Mucosa of rectum (tissue), 2 donors: Measurements from ENCODE around the gene CRPPA.

ENCODE experiments used
- H3K27ac ChIP-seq, 2 donors: one replicate each; pipeline ENCODE4 v1.7.0; 2013; ENCODE audit warnings: inconsistent platforms in 2 of 2, low read depth in 2 of 2, low read length in 2 of 2
- H3K27me3 ChIP-seq, 2 donors: one replicate each; pipeline ENCODE4 v1.7.0; 2013; ENCODE audit warnings: low read length in 2 of 2; ENCODE audit not compliant: control insufficient read depth in 2 of 2, insufficient read depth in 2 of 2
- H3K36me3 ChIP-seq, 2 donors: one replicate each; pipeline ENCODE4 v1.7.0; 2013; ENCODE audit warnings: low read length in 2 of 2; ENCODE audit not compliant: control insufficient read depth in 2 of 2, insufficient read depth in 2 of 2
- H3K4me1 ChIP-seq, 2 donors: one replicate each; pipeline ENCODE4 v1.7.0; 2013; ENCODE audit warnings: low read length in 2 of 2, mild to moderate bottlenecking in 1 of 2; ENCODE audit not compliant: control insufficient read depth in 2 of 2, insufficient read depth in 2 of 2
- H3K4me3 ChIP-seq, 2 donors: one replicate each; pipeline ENCODE4 v1.7.0; 2013; ENCODE audit warnings: low read length in 2 of 2
- H3K9ac ChIP-seq, 2 donors: one replicate each; pipeline ENCODE4 v1.7.0; 2013; ENCODE audit warnings: low read length in 2 of 2, low read depth in 1 of 2, mild to moderate bottlenecking in 1 of 2
- H3K9me3 ChIP-seq, 2 donors: one replicate each; pipeline ENCODE4 v1.7.0; 2013; ENCODE audit warnings: low read length in 2 of 2; ENCODE audit not compliant: control insufficient read depth in 2 of 2
- donor health status: healthy.
- donor health status: Normal muscosa, but diverticular disease.

The CRPPA gene

GRCh38 chr7:16412274-16413254 lies 8.8 kb downstream of the CRPPA start:
- H3K4me1 ChIP-seq = peaks cover 0 to 2% of the 10 kb centered on the region in 2 donors
- H3K27me3 ChIP-seq = no peaks in the 10 kb centered on the region
- H3K9me3 ChIP-seq = no peaks in the 10 kb centered on the region
- H3K9ac ChIP-seq = no peak overlapping the region
- no peak overlapping the region for H3K4me3 ChIP-seq
- H3K27ac ChIP-seq = no peak overlapping the region
- H3K36me3 ChIP-seq = no peaks in the 10 kb centered on the region

- Histone ChIP-seq H3K27me3 (no peaks in the 10 kb centered on the region), H3K36me3 (no peaks in the 10 kb centered on the region), H3K4me3 (no peak overlapping the region), H3K9me3 (no peaks in the 10 kb centered on the region), H3K27ac (no peak overlapping the region), H3K4me1 (peaks cover 0 to 2% of the 10 kb centered on the region in 2 donors), H3K9ac (no peak overlapping the region)
These were observed 9.9 kb downstream of the CRPPA start for GRCh38 chr7:16411391-16411790.

- H3K9ac ChIP-seq = no peak overlapping the region
- H3K27me3 ChIP-seq = no peaks in the 10 kb centered on the region
- H3K9me3 ChIP-seq = no peaks in the 10 kb centered on the region
- H3K36me3 ChIP-seq = no peaks in the 10 kb centered on the region
- no peak overlapping the region for H3K4me3 ChIP-seq
- H3K4me1 ChIP-seq = peaks cover 0 to 2% of the 10 kb centered on the region in 2 donors
- no peak overlapping the region for H3K27ac ChIP-seq
These were observed 11.6 kb downstream of the CRPPA start for GRCh38 chr7:16409777-16410176.

- Histone ChIP-seq H3K27me3 (no peaks in the 10 kb centered on the region), H3K9ac (no peak overlapping the region), H3K36me3 (no peaks in the 10 kb centered on the region), H3K4me3 (no peak overlapping the region), H3K27ac (no peak overlapping the region), H3K4me1 (no peaks in the 10 kb centered on the region), H3K9me3 (peaks cover 0 to 4% of the 10 kb centered on the region in 2 donors)
These were observed 16.7 kb downstream of the CRPPA start for GRCh38 chr7:16404636-16405035.

GRCh38 chr7:16403475-16403874 lies 17.9 kb downstream of the CRPPA start:
- no peak overlapping the region for H3K4me3 ChIP-seq
- H3K4me1 ChIP-seq = no peaks in the 10 kb centered on the region
- H3K27ac ChIP-seq = no peak overlapping the region
- no peaks in the 10 kb centered on the region for H3K27me3 ChIP-seq
- H3K9me3 ChIP-seq = peaks cover 0 to 11% of the 10 kb centered on the region in 2 donors
- no peak overlapping the region for H3K9ac ChIP-seq
- H3K36me3 ChIP-seq = no peaks in the 10 kb centered on the region

- H3K9ac ChIP-seq = no peak overlapping the region
- H3K4me3 ChIP-seq = no peak overlapping the region
- H3K27me3 ChIP-seq = no peaks in the 10 kb centered on the region
- peaks cover 0 to 16% of the 10 kb centered on the region in 2 donors for H3K9me3 ChIP-seq
- H3K36me3 ChIP-seq = no peaks in the 10 kb centered on the region
- no peaks in the 10 kb centered on the region for H3K4me1 ChIP-seq
- H3K27ac ChIP-seq = no peak overlapping the region
These were observed 18.4 kb downstream of the CRPPA start for GRCh38 chr7:16402940-16403339.

GRCh38 chr7:16402091-16402490 lies 19.2 kb downstream of the CRPPA start:
- no peaks in the 10 kb centered on the region for H3K36me3 ChIP-seq
- H3K4me1 ChIP-seq = no peaks in the 10 kb centered on the region
- peak overlapping the region in 1 of 2 donors; percentile 28 for H3K27ac ChIP-seq
- no peak overlapping the region for H3K4me3 ChIP-seq
- H3K27me3 ChIP-seq = no peaks in the 10 kb centered on the region
- H3K9ac ChIP-seq = no peak overlapping the region
- H3K9me3 ChIP-seq = peaks cover 0 to 24% of the 10 kb centered on the region in 2 donors

GRCh38 chr7:16400893-16401275 lies 20.5 kb downstream of the CRPPA start:
- Histone ChIP-seq H3K4me1 (no peaks in the 10 kb centered on the region), H3K27ac (no peak overlapping the region), H3K9ac (no peak overlapping the region), H3K9me3 (peaks cover 0 to 24% of the 10 kb centered on the region in 2 donors), H3K27me3 (no peaks in the 10 kb centered on the region), H3K36me3 (no peaks in the 10 kb centered on the region), H3K4me3 (no peak overlapping the region)

GRCh38 chr7:16399916-16400892 lies 21.1 kb downstream of the CRPPA start:
- no peak overlapping the region for H3K4me3 ChIP-seq
- H3K27ac ChIP-seq = no peak overlapping the region
- peaks cover 0 to 24% of the 10 kb centered on the region in 2 donors for H3K9me3 ChIP-seq
- no peaks in the 10 kb centered on the region for H3K4me1 ChIP-seq
- H3K9ac ChIP-seq = no peak overlapping the region
- no peaks in the 10 kb centered on the region for H3K27me3 ChIP-seq
- no peaks in the 10 kb centered on the region for H3K36me3 ChIP-seq
